Thymus (tissue), 11 donors: ENCODE results near the gene ENTPD5. TPM values are rescaled to one million over a fixed set of nuclear protein-coding genes. Genes with fewer than 3 reads are reported as not detected.

Source experiments
- DNase-seq, 9 donors: peaks; one replicate each; pipeline ENCODE4 v3.0.0-alpha.2; 2013; ENCODE audit warnings: low spot score in 9 of 9, low read depth in 6 of 9, missing footprints in 1 of 9
- H3K27ac ChIP-seq, 2 donors: one replicate each; pipeline ENCODE4 v1.5.1; 2013; ENCODE audit warnings: control low read depth in 1 of 2, low read depth in 1 of 2, low read length in 1 of 2, mild to moderate bottlenecking in 1 of 2, moderate library complexity in 1 of 2
- H3K27me3 ChIP-seq, 2 donors: one replicate each; pipeline ENCODE4 v1.5.1; 2013; ENCODE audit warnings: low read length in 1 of 2; ENCODE audit not compliant: control insufficient read depth in 2 of 2, insufficient read depth in 1 of 2
- H3K36me3 ChIP-seq, 2 donors: one replicate each; pipeline ENCODE4 v1.5.1; 2013; ENCODE audit warnings: low read length in 1 of 2, mild to moderate bottlenecking in 1 of 2, moderate library complexity in 1 of 2; ENCODE audit not compliant: control insufficient read depth in 2 of 2, insufficient read depth in 2 of 2
- H3K4me1 ChIP-seq, 2 donors: one replicate each; pipeline ENCODE4 v1.5.1; 2013; ENCODE audit warnings: low read length in 2 of 2; ENCODE audit not compliant: control insufficient read depth in 2 of 2, insufficient read depth in 2 of 2
- H3K4me3 ChIP-seq, 2 donors: one replicate each; pipeline ENCODE4 v1.5.1; 2013; ENCODE audit warnings: low read length in 2 of 2, control low read depth in 1 of 2, mild to moderate bottlenecking in 1 of 2
- H3K9me3 ChIP-seq, 2 donors: one replicate each; pipeline ENCODE4 v1.5.1; 2013; ENCODE audit warnings: low read length in 1 of 2, mild to moderate bottlenecking in 1 of 2; ENCODE audit not compliant: control insufficient read depth in 2 of 2, insufficient read depth in 1 of 2
- WGBS: extraction: QIAGEN DNeasy Blood & Tissue Kit; methylation state at CpG from one replicate; pipeline ENCODE4 v1.1.7; 2013; 5-methylcytosine and 5-hydroxymethylcytosine counted together
- polyA plus RNA-seq: library from polyadenylated mRNA; stranded (reverse); fragments of 200-250 nt; gene quantifications from one replicate; pipeline ENCODE4 v1.2.3, GENCODE V29; 2013
- total RNA-seq: library from RNA; stranded (reverse); fragments of 120-200 nt; gene quantifications from one replicate; pipeline ENCODE4 v1.2.4, GENCODE V29; 2013
- donor health status: healthy.

The ENTPD5 gene
- total and polyA plus RNA-seq, 2 donors, result 3.5 to 6.2 TPM

DNA sequence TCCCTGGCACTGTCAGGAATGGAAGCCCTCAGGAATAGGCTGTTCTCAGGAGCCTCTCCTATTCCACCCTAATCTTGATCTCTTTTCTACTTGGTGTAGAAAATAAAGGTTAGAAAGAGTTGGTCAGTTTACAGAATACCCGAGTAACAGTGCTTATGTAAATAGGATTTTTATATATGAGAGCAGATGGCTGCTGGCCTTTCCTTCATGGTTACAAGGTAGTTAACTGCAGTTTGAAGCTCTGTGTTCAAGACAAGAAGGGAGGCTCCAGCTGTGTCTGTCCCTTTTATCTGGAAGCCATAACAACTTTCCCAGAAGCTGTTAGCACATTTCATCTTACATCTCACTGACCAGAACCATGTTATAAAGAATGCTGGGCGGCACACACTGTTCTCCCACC is 23.2 kb upstream of the ENTPD5 start:
- no peaks in the 10 kb centered on the region for H3K27me3 ChIP-seq
- no peaks in the 10 kb centered on the region for H3K9me3 ChIP-seq
- H3K27ac ChIP-seq, result no peak overlapping the region
- H3K36me3 ChIP-seq, result no peaks in the 10 kb centered on the region
- WGBS, result 95% methylated on average over 2 of the region's 2 CpGs
- H3K4me1 ChIP-seq, result no peaks in the 10 kb centered on the region
- DNase-seq, result no peak
- H3K4me3 ChIP-seq, result no peak overlapping the region

DNA sequence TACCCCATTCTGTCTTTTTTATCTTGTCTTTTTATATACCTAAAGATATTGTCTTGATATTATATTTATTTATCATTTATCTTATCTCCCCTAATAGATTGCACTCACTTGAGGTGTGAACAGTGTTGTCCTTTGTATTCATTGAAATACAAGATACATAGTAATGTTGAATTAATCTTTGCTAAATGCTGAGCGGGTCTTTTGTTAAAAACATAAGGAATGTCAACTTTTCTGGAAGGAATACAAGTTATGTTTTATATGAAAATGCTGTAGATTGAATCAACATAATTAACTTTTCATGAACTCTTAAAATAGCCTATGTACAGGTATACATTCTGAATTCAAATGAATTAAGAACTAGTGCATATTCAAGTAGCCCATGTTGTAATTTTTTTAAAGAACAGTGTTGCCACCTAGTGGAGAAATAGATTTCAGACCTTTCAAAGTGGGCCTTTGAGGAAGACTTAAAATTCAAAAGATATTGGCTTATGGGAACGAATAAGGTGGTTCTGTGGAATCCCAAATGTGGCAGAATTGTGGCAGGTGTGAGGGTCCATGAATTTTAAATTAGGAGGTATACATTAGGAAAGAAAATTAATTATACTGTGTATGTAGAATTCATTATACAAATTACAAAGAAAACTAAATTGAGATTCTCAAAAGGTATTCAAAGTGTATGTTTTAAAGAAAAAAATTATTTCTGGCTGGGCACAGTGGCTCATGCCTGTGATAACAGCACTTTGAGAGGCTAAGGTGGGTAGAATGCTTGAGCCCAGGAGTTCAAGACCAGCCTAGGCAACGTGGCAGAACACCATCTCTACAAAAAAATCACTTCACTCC is 19.2 kb upstream of the ENTPD5 start:
- H3K27ac ChIP-seq, result no peak overlapping the region
- DNase-seq, result peak in 8 of 9 donors; percentile 25 to 76 (median 54)
- H3K4me1 ChIP-seq, result no peaks in the 10 kb centered on the region
- H3K36me3 ChIP-seq, result no peaks in the 10 kb centered on the region
- no peaks in the 10 kb centered on the region for H3K9me3 ChIP-seq
- no peak overlapping the region for H3K4me3 ChIP-seq
- H3K27me3 ChIP-seq, result no peaks in the 10 kb centered on the region
- 76% methylated on average over 3 of the region's 3 CpGs for WGBS

- Histone ChIP-seq H3K9me3 (no peaks in the 10 kb centered on the region), H3K27me3 (no peaks in the 10 kb centered on the region), H3K4me3 (no peak overlapping the region), H3K36me3 (no peaks in the 10 kb centered on the region), H3K4me1 (no peaks in the 10 kb centered on the region), H3K27ac (no peak overlapping the region)
- WGBS, result over 99% methylated on average over 4 of the region's 4 CpGs
- DNase-seq, result no peak
Measured at GRCh38 chr14:74035556-74035955, 16.5 kb upstream of the ENTPD5 start.

GRCh38 chr14:74034572-74034971 is 15.5 kb upstream of the ENTPD5 start:
- Histone ChIP-seq H3K4me1 (no peaks in the 10 kb centered on the region), H3K9me3 (no peaks in the 10 kb centered on the region), H3K4me3 (no peak overlapping the region), H3K27ac (no peak overlapping the region), H3K27me3 (no peaks in the 10 kb centered on the region), H3K36me3 (no peaks in the 10 kb centered on the region)
- 97% methylated on average over 3 of the region's 3 CpGs for WGBS
- DNase-seq, result no peak

GRCh38 chr14:74029136-74029535 is 10.0 kb upstream of the ENTPD5 start:
- Histone ChIP-seq H3K4me1 (no peaks in the 10 kb centered on the region), H3K9me3 (no peaks in the 10 kb centered on the region), H3K36me3 (no peaks in the 10 kb centered on the region), H3K4me3 (no peak overlapping the region), H3K27ac (no peak overlapping the region), H3K27me3 (no peaks in the 10 kb centered on the region)
- no peak for DNase-seq
- 96% methylated on average over 3 of the region's 3 CpGs for WGBS

DNA sequence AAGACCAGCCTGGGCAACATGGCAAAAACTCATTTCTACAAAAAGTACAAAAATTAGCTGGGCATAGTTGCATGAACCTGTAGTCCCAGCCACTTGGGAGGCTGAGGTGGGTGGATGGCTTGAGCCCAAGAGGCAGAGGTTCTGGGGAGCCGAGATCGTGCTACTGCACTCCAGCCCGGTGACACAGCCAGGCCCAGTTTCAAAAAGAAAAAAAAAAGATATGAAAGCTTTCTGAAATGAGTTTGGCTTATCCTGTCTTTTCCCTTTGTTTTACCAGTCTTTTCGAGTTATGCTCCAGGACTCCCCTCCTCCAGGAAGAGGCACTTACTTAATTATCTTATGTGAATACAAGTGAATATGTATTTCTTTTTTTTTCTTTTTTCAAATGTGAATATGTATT is 3.3 kb upstream of the ENTPD5 start:
- Histone ChIP-seq H3K4me3 (no peak overlapping the region), H3K27me3 (no peaks in the 10 kb centered on the region), H3K36me3 (no peaks in the 10 kb centered on the region), H3K4me1 (peaks cover 5 to 6% of the 10 kb centered on the region in 2 donors), H3K9me3 (no peaks in the 10 kb centered on the region), H3K27ac (no peak overlapping the region)
- 97% methylated on average over 4 of the region's 4 CpGs for WGBS
- no peak for DNase-seq

DNA sequence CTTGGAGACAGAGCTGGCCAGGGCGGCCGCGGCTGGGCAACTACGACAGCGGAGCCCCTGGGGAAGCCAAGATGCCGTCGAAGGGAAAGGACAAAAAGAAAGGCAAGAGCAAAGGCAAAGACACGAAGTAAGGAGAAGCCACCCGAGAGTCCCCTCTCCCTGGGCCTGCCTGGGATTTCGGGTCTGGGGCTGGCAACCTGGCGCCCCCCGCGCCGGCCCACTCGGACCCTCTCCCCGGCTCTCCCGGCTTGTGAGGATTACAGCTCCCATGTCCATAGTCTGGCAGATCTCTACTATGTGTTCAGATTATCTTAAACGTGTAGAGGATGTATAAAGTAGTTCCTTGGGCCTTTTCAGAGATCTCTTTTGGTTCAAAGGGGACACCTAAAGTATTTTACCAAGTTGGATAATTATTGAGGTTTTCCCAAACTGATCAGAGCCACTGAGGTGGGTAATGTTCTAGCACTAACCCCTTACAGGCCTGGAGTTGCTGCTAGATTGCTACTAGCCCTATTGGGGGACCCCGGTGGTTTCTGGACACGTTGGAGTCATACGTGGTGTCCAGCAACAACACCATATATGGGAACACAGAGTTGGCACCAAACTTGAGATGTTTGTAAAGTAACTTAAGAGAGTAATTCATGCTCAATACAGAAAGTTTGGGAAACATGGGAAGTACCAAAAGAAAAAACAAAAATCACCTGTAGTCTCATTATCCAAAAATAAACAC is 485 bp upstream of the ENTPD5 start:
- Histone ChIP-seq H3K27me3 (no peaks in the 10 kb centered on the region), H3K36me3 (no peaks in the 10 kb centered on the region), H3K9me3 (no peaks in the 10 kb centered on the region), H3K27ac (peak overlapping the region; percentile 58 to 95), H3K4me1 (peaks cover 5 to 6% of the 10 kb centered on the region in 2 donors), H3K4me3 (peak overlapping the region; percentile 69 to 93)
- DNase-seq, result peak in 1 of 9 donors; percentile 3
- 11% methylated on average over 21 of the region's 21 CpGs for WGBS

GRCh38 chr14:74018174-74018585 is 908 bp downstream of the ENTPD5 start:
- DNase-seq, result peak in 4 of 9 donors; percentile 0 to 24 (median 14)
- no peaks in the 10 kb centered on the region for H3K9me3 ChIP-seq
- peak overlapping the region; percentile 87 to 95 for H3K27ac ChIP-seq
- H3K4me1 ChIP-seq, result peaks cover 5 to 6% of the 10 kb centered on the region in 2 donors
- H3K27me3 ChIP-seq, result no peaks in the 10 kb centered on the region
- 18% methylated on average over 8 of the region's 8 CpGs for WGBS
- no peaks in the 10 kb centered on the region for H3K36me3 ChIP-seq
- H3K4me3 ChIP-seq, result peak overlapping the region; percentile 69 to 93

DNA sequence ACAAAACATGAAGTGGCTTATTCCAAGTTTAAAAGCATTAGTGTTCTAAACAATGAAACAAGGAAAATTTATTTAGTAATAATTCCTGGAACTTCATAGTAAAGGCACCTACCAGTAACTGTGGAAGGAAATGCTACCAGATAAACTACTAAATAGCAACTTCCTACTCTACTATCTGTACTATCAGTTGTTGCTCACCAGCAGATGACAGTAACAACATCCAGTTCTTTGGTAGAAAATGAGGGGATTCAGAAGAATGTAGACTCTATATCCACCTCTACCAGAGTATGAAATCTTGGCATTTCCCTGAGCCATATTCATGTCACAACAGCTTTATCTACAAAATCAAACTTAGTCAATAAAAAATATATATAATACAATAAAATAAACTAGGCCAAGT is 3.1 kb downstream of the ENTPD5 start:
- Histone ChIP-seq H3K27ac (no peak overlapping the region), H3K36me3 (no peaks in the 10 kb centered on the region), H3K9me3 (no peaks in the 10 kb centered on the region), H3K4me1 (peaks cover 5 to 6% of the 10 kb centered on the region in 2 donors), H3K4me3 (no peak overlapping the region), H3K27me3 (no peaks in the 10 kb centered on the region)
- no peak for DNase-seq
